H1 (cell line): Measurements from ENCODE around the gene OBSCN.

Experiments
- CBX5 ChIP-seq: fragments of 300-800, 300-1000 bp; sonication (generic); IDR thresholded peaks from 2 replicates; pipeline ENCODE4 v1.7.1; 2016; ENCODE audit warnings: antibody characterized with exemption, low read length, low read depth
- CEBPB ChIP-seq: IDR thresholded peaks from 2 replicates; pipeline ENCODE4 v1.6.1; 2012; ENCODE audit warnings: low read depth, low read length
- EP300 ChIP-seq, 2 experiments: IDR thresholded peaks; 1 replicate in 1 of 2; 2 replicates in 1 of 2; pipeline ENCODE4 v1.6.1; 2011 to 2012; ENCODE audit warnings: low read depth in 2 of 2, low read length in 2 of 2, mild to moderate bottlenecking in 2 of 2, borderline replicate concordance in 1 of 2, inconsistent platforms in 1 of 2, moderate library complexity in 1 of 2
- HDAC2 ChIP-seq, 2 experiments: fragments of 300-600 bp in 1 of 2; sonication (generic) in 1 of 2; IDR thresholded peaks; 2 replicates each; pipeline ENCODE4 v1.6.1; 2011 to 2012; ENCODE audit warnings: low read depth in 2 of 2, low read length in 2 of 2, mild to moderate bottlenecking in 2 of 2, moderate library complexity in 2 of 2, borderline replicate concordance in 1 of 2, inconsistent platforms in 1 of 2
- POLR2A ChIP-seq, 2 experiments: IDR thresholded peaks; 1 replicate in 1 of 2; 2 replicates in 1 of 2; pipeline ENCODE4 v1.6.1; 2011; ENCODE audit warnings: low read depth in 2 of 2, low read length in 2 of 2, mild to moderate bottlenecking in 2 of 2; ENCODE audit errors: control extremely low read depth in 1 of 2
- RAD21 ChIP-seq, 2 experiments: IDR thresholded peaks in 1 of 2; conservative IDR thresholded peaks in 1 of 2; 2 replicates each; pipeline ENCODE4 v1.6.1; 2011; ENCODE audit warnings: low read depth in 2 of 2, low read length in 2 of 2, improper control_type of control experiment in 1 of 2, inconsistent platforms in 1 of 2, mild to moderate bottlenecking in 1 of 2, moderate library complexity in 1 of 2
- SP2 ChIP-seq: IDR thresholded peaks from 2 replicates; pipeline ENCODE4 v1.6.1; 2012; ENCODE audit warnings: mild to moderate bottlenecking, low read length, inconsistent platforms
- TAF1 ChIP-seq: IDR thresholded peaks from 2 replicates; pipeline ENCODE4 v1.6.1; 2011; ENCODE audit warnings: mild to moderate bottlenecking, low read depth, low read length
- TF ChIP-seq, protein P1 (sequence below): IDR thresholded peaks from 2 replicates; pipeline ENCODE4 v1.6.1; 2012; ENCODE audit warnings: inconsistent platforms
- TF ChIP-seq, protein P2 (sequence below), 3 experiments: IDR thresholded peaks; 1 replicate in 2 of 3; 2 replicates in 1 of 3; pipeline versions ENCODE4 v1.5.1 to v1.6.1; 2011; ENCODE audit warnings: low read length in 3 of 3, mild to moderate bottlenecking in 3 of 3, inconsistent platforms in 2 of 3, low read depth in 1 of 3, moderate library complexity in 1 of 3; ENCODE audit not compliant: insufficient read depth in 1 of 3; ENCODE audit errors: control extremely low read depth in 1 of 3

DNA sequence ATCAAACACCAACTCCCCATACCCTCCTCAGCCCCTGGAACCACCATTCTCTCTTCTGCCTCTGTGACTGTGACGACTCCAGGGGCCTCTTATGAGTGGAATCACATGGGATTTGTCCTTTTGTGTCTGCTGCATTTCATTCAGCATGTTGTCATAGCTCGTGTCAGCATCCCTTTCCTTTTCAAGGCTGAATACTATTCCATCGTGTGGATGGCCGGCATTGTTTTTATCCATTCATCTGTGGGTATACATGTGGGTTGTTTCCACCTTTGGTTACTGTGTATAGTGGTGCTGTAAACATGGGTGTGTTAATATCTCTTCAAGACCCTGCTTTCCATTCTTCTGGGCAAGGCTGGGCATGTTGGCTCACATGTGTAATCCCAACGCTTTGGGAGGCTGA is 17.1 kb upstream of the OBSCN start:
- TF ChIP-seq, protein P1, sequence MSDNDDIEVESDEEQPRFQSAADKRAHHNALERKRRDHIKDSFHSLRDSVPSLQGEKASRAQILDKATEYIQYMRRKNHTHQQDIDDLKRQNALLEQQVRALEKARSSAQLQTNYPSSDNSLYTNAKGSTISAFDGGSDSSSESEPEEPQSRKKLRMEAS = no peak
- TF ChIP-seq TAF1 (no peak), POLR2A (IDR thresholded peaks at IDR 0.05; ENCODE audit: control extremely low read depth in 1 of 2, low read depth in 2 of 2, low read length in 2 of 2) (no peak), HDAC2 (IDR thresholded peaks at IDR 0.05; ENCODE audit: borderline replicate concordance in 1 of 2, low read depth in 2 of 2, low read length in 2 of 2) (no peak), CBX5 (no peak), SP2 (no peak), CEBPB (no peak), EP300 (IDR thresholded peaks at IDR 0.05; ENCODE audit: borderline replicate concordance in 1 of 2, low read depth in 2 of 2, low read length in 2 of 2) (no peak), RAD21 (IDR thresholded peaks at IDR 0.05 in 1 of 2, conservative IDR thresholded peaks at IDR 0.05 in 1 of 2; ENCODE audit: low read depth in 2 of 2, low read length in 2 of 2) (no peak)
- TF ChIP-seq, protein P2, sequence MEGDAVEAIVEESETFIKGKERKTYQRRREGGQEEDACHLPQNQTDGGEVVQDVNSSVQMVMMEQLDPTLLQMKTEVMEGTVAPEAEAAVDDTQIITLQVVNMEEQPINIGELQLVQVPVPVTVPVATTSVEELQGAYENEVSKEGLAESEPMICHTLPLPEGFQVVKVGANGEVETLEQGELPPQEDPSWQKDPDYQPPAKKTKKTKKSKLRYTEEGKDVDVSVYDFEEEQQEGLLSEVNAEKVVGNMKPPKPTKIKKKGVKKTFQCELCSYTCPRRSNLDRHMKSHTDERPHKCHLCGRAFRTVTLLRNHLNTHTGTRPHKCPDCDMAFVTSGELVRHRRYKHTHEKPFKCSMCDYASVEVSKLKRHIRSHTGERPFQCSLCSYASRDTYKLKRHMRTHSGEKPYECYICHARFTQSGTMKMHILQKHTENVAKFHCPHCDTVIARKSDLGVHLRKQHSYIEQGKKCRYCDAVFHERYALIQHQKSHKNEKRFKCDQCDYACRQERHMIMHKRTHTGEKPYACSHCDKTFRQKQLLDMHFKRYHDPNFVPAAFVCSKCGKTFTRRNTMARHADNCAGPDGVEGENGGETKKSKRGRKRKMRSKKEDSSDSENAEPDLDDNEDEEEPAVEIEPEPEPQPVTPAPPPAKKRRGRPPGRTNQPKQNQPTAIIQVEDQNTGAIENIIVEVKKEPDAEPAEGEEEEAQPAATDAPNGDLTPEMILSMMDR (IDR thresholded peaks at IDR 0.05; ENCODE audit: control extremely low read depth in 1 of 3, insufficient read depth in 1 of 3, low read depth in 1 of 3, low read length in 3 of 3) = no peak
